ENCODE data around the gene MICU1.

DNA sequence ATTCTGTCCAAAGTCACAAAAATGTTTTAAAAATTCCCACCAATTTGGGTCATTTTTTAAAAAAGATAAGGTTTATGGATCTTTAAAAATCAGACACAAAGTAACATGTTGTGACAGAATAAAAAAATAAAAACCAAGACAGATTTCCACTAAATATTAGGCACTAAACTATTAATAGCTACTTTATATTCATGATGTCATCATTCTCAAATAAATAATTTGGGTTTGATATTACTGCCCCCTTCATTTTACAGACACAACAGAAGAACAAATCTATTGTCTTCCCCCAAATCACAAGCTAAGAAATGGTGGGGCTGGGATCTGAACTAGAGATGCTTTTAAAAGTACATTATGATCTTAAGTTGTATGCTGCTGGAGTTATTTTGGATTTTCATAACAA is 119.4 kb downstream of the MICU1 start:
- TF ChIP-seq, protein P1, sequence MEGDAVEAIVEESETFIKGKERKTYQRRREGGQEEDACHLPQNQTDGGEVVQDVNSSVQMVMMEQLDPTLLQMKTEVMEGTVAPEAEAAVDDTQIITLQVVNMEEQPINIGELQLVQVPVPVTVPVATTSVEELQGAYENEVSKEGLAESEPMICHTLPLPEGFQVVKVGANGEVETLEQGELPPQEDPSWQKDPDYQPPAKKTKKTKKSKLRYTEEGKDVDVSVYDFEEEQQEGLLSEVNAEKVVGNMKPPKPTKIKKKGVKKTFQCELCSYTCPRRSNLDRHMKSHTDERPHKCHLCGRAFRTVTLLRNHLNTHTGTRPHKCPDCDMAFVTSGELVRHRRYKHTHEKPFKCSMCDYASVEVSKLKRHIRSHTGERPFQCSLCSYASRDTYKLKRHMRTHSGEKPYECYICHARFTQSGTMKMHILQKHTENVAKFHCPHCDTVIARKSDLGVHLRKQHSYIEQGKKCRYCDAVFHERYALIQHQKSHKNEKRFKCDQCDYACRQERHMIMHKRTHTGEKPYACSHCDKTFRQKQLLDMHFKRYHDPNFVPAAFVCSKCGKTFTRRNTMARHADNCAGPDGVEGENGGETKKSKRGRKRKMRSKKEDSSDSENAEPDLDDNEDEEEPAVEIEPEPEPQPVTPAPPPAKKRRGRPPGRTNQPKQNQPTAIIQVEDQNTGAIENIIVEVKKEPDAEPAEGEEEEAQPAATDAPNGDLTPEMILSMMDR (IDR thresholded peaks at IDR 0.05) = no peak
- TF ChIP-seq POLR2AphosphoS5 (IDR thresholded peaks at IDR 0.05) (no peak), POLR2A (IDR thresholded peaks at IDR 0.05) (no peak)

Data from transverse colon (tissue), 4 donors.